Measurements from ENCODE around the gene BET1L.

The BET1L gene

GRCh38 chr11:232783-233565, 25.8 kb upstream of the BET1L start:
- no peak overlapping the region for H3K9ac ChIP-seq (ENCODE audit: low read length)
- no peak overlapping the region for H2AFZ ChIP-seq (ENCODE audit: low read length)
- no peaks in the 10 kb centered on the region for H4K20me1 ChIP-seq (ENCODE audit: insufficient read depth, low read length)
- no peak overlapping the region for H3K4me2 ChIP-seq (ENCODE audit: low read length)
- H3K4me1 ChIP-seq (ENCODE audit: insufficient read depth, low read length, severe bottlenecking), result peaks cover 15% of the 10 kb centered on the region
- H3K27me3 ChIP-seq (ENCODE audit: insufficient read depth, low read length), result no peaks in the 10 kb centered on the region
- H3K9me2 ChIP-seq (ENCODE audit: low read depth, low read length), result no peaks in the 10 kb centered on the region
- no peak overlapping the region for H3K27ac ChIP-seq (ENCODE audit: low read depth, low read length, poor library complexity, severe bottlenecking)
- H3K79me2 ChIP-seq (ENCODE audit: insufficient read depth, low read length), result peaks cover 11% of the 10 kb centered on the region
- H3K36me3 ChIP-seq (ENCODE audit: insufficient read depth, low read length), result peaks cover 6% of the 10 kb centered on the region; the same call in 1 of the 2 replicates
- TF ChIP-seq EZH2 (IDR thresholded peaks at IDR 0.05; ENCODE audit: borderline replicate concordance, low read length), result no peak
- TF ChIP-seq, protein P1, sequence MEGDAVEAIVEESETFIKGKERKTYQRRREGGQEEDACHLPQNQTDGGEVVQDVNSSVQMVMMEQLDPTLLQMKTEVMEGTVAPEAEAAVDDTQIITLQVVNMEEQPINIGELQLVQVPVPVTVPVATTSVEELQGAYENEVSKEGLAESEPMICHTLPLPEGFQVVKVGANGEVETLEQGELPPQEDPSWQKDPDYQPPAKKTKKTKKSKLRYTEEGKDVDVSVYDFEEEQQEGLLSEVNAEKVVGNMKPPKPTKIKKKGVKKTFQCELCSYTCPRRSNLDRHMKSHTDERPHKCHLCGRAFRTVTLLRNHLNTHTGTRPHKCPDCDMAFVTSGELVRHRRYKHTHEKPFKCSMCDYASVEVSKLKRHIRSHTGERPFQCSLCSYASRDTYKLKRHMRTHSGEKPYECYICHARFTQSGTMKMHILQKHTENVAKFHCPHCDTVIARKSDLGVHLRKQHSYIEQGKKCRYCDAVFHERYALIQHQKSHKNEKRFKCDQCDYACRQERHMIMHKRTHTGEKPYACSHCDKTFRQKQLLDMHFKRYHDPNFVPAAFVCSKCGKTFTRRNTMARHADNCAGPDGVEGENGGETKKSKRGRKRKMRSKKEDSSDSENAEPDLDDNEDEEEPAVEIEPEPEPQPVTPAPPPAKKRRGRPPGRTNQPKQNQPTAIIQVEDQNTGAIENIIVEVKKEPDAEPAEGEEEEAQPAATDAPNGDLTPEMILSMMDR (IDR thresholded peaks at IDR 0.05; ENCODE audit: low read length), result no peak
- no peaks in the 10 kb centered on the region for H3K9me3 ChIP-seq (ENCODE audit: low read length)
- no peaks in the 10 kb centered on the region for H3F3A ChIP-seq (ENCODE audit: insufficient read depth, low read length)
- no peak overlapping the region for H3K4me3 ChIP-seq (ENCODE audit: low read depth, low read length, poor library complexity, severe bottlenecking)

GRCh38 chr11:230431-230830, 23.2 kb upstream of the BET1L start:
- no peaks in the 10 kb centered on the region for H4K20me1 ChIP-seq (ENCODE audit: insufficient read depth, low read length)
- H3F3A ChIP-seq (ENCODE audit: insufficient read depth, low read length), result no peaks in the 10 kb centered on the region
- H3K79me2 ChIP-seq (ENCODE audit: insufficient read depth, low read length), result no peaks in the 10 kb centered on the region
- peaks cover 5% of the 10 kb centered on the region; the same call in 1 of the 2 replicates for H3K36me3 ChIP-seq (ENCODE audit: insufficient read depth, low read length)
- TF ChIP-seq, protein P1 (IDR thresholded peaks at IDR 0.05; ENCODE audit: low read length), result no peak
- TF ChIP-seq EZH2 (IDR thresholded peaks at IDR 0.05; ENCODE audit: borderline replicate concordance, low read length), result no peak
- no peaks in the 10 kb centered on the region for H3K27me3 ChIP-seq (ENCODE audit: insufficient read depth, low read length)
- no peak overlapping the region for H3K4me2 ChIP-seq (ENCODE audit: low read length)
- no peak overlapping the region for H2AFZ ChIP-seq (ENCODE audit: low read length)
- H3K4me1 ChIP-seq (ENCODE audit: insufficient read depth, low read length, severe bottlenecking), result peaks cover 5% of the 10 kb centered on the region
- no peaks in the 10 kb centered on the region for H3K9me3 ChIP-seq (ENCODE audit: low read length)
- H3K4me3 ChIP-seq (ENCODE audit: low read depth, low read length, poor library complexity, severe bottlenecking), result no peak overlapping the region
- no peak overlapping the region for H3K9ac ChIP-seq (ENCODE audit: low read length)
- H3K9me2 ChIP-seq (ENCODE audit: low read depth, low read length), result no peaks in the 10 kb centered on the region
- H3K27ac ChIP-seq (ENCODE audit: low read depth, low read length, poor library complexity, severe bottlenecking), result no peak overlapping the region

DNA sequence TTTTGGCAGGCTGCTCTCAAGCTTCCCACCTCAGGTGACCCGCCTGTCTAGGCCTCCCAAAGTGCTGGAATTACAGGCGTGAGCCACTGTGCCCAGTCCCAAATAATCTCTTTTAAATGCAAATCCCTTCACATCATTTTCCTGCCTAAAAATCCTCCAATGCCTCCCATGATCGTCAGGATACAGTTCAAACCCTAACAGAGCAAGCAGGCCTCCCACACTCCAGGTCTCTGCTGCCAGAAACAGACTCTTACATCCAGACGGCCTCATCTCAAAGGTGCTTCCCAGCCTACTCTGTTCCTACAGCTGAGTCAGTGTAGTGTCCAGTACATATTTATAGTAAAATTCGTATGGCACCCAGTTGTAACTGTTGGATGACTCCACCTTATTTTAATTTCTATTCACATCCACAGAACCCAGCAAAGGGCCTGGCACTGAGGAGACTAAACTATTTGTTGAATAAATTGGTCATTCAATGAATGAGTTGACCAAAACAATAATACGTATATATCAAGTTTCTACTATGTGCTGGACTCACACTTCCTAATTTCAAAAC, 20.7 kb upstream of the BET1L start:
- Histone ChIP-seq H3K9me3 (ENCODE audit: low read length) (no peaks in the 10 kb centered on the region), H3K79me2 (ENCODE audit: insufficient read depth, low read length) (no peaks in the 10 kb centered on the region), H3K27ac (ENCODE audit: low read depth, low read length, poor library complexity, severe bottlenecking) (no peak overlapping the region), H3K9ac (ENCODE audit: low read length) (no peak overlapping the region), H2AFZ (ENCODE audit: low read length) (no peak overlapping the region), H3K4me1 (ENCODE audit: insufficient read depth, low read length, severe bottlenecking) (no peaks in the 10 kb centered on the region), H3K4me3 (ENCODE audit: low read depth, low read length, poor library complexity, severe bottlenecking) (no peak overlapping the region), H3K27me3 (ENCODE audit: insufficient read depth, low read length) (no peaks in the 10 kb centered on the region), H3K36me3 (ENCODE audit: insufficient read depth, low read length) (peaks cover 5% of the 10 kb centered on the region; the same call in 1 of the 2 replicates), H3F3A (ENCODE audit: insufficient read depth, low read length) (no peaks in the 10 kb centered on the region), H3K9me2 (ENCODE audit: low read depth, low read length) (no peaks in the 10 kb centered on the region), H3K4me2 (ENCODE audit: low read length) (no peak overlapping the region), H4K20me1 (ENCODE audit: insufficient read depth, low read length) (no peaks in the 10 kb centered on the region)
- TF ChIP-seq, protein P1 (IDR thresholded peaks at IDR 0.05; ENCODE audit: low read length), result no peak
- no peak for TF ChIP-seq EZH2 (IDR thresholded peaks at IDR 0.05; ENCODE audit: borderline replicate concordance, low read length)

Measured in OCI-LY1 (cell line).